Neural progenitor cell (in vitro differentiated cells): ENCODE data around the gene NPC1L1. TPM values are rescaled to one million over a fixed set of nuclear protein-coding genes. Genes with fewer than 3 reads are reported as not detected.
A peak's percentile ranks its signal among the peaks of the same experiment; 100 is the strongest.

Experiments
- DNase-seq: peaks from one replicate; pipeline ENCODE4 v3.0.0-alpha.2; 2016; ENCODE audit warnings: low spot score
- H2AFZ ChIP-seq: fragments of 200-600 bp; sonication (generic); replicated peaks from 2 replicates; pipeline ENCODE4 v1.6.1; 2016; ENCODE audit warnings: antibody characterized with exemption
- H3F3A ChIP-seq: fragments of 200-600 bp; sonication (generic); 2 replicates; pipeline ENCODE4 v1.6.1; 2016; ENCODE audit warnings: antibody characterized with exemption, low read depth
- H3K27ac ChIP-seq: fragments of 200-600 bp; sonication (generic); 2 replicates; pipeline ENCODE4 v1.5.1; 2016; ENCODE audit warnings: mild to moderate bottlenecking
- H3K27me3 ChIP-seq: fragments of 200-600 bp; sonication (generic); 2 replicates; pipeline ENCODE4 v1.6.1; 2016; ENCODE audit warnings: mild to moderate bottlenecking, moderate library complexity
- H3K36me3 ChIP-seq: fragments of 200-600 bp; sonication (generic); 2 replicates; pipeline ENCODE4 v1.5.1; 2016
- H3K4me1 ChIP-seq: fragments of 200-600 bp; sonication (generic); 2 replicates; pipeline ENCODE4 v1.6.1; 2016; ENCODE audit warnings: mixed run types
- H3K4me2 ChIP-seq: fragments of 200-600 bp; sonication (generic); 2 replicates; pipeline ENCODE4 v1.6.1; 2016
- H3K4me3 ChIP-seq: fragments of 200-600 bp; sonication (generic); 2 replicates; pipeline ENCODE4 v1.5.1; 2016
- H3K79me2 ChIP-seq: fragments of 200-600 bp; sonication (generic); 2 replicates; pipeline ENCODE4 v1.6.1; 2016; ENCODE audit warnings: low read depth
- H3K9ac ChIP-seq: fragments of 200-600 bp; sonication (generic); 2 replicates; pipeline ENCODE4 v1.6.1; 2016
- H3K9me3 ChIP-seq: fragments of 200-600 bp; sonication (generic); 2 replicates; pipeline ENCODE4 v1.5.1; 2016; ENCODE audit warnings: low read depth
- H4K20me1 ChIP-seq: fragments of 200-600 bp; sonication (generic); 2 replicates; pipeline ENCODE4 v1.6.1; 2016; ENCODE audit warnings: low read depth
- H3K27ac Mint-ChIP-seq: 3 replicates; pipeline ENCODE4 v1.8.0; 2021; ENCODE audit warnings: mixed read lengths
- H3K27me3 Mint-ChIP-seq: 2 replicates; pipeline ENCODE4 v1.8.0; 2022; ENCODE audit warnings: low read depth, mild to moderate bottlenecking, inconsistent platforms, moderate library complexity, mixed read lengths; ENCODE audit not compliant: insufficient read depth
- H3K36me3 Mint-ChIP-seq: 3 replicates; pipeline ENCODE4 v1.8.0; 2021; ENCODE audit warnings: mixed read lengths
- H3K4me1 Mint-ChIP-seq: 3 replicates; pipeline ENCODE4 v1.8.0; 2021; ENCODE audit warnings: mixed read lengths
- H3K4me3 Mint-ChIP-seq: 3 replicates; pipeline ENCODE4 v1.8.0; 2021; ENCODE audit warnings: mild to moderate bottlenecking, moderate library complexity, mixed read lengths
- H3K9me3 Mint-ChIP-seq: 3 replicates; pipeline ENCODE4 v1.8.0; 2020; ENCODE audit warnings: mixed read lengths
- EZH2 ChIP-seq: fragments of 200-600 bp; sonication (generic); IDR thresholded peaks from 2 replicates; pipeline ENCODE4 v1.6.1; 2017; ENCODE audit warnings: antibody characterized with exemption, mild to moderate bottlenecking, moderate library complexity
- EZH2phosphoT487 ChIP-seq: fragments of 200-600 bp; sonication (generic); IDR thresholded peaks from 2 replicates; pipeline ENCODE4 v1.6.1; 2017; ENCODE audit warnings: antibody characterized with exemption
- total RNA-seq: library from RNA; depleted of rRNA; stranded (reverse); fragments of >200 nt; gene quantifications from 2 replicates; pipeline ENCODE4 v1.2.3, GENCODE V29; 2015; ENCODE audit warnings: low replicate concordance
- TF ChIP-seq, protein P1 (sequence below): fragments of 200-600 bp; sonication (generic); IDR thresholded peaks from 2 replicates; pipeline ENCODE4 v1.5.1; 2017; ENCODE audit warnings: antibody characterized with exemption, mild to moderate bottlenecking

The NPC1L1 gene
- total RNA-seq, 1 donor from 2014 or later = not detected

DNA sequence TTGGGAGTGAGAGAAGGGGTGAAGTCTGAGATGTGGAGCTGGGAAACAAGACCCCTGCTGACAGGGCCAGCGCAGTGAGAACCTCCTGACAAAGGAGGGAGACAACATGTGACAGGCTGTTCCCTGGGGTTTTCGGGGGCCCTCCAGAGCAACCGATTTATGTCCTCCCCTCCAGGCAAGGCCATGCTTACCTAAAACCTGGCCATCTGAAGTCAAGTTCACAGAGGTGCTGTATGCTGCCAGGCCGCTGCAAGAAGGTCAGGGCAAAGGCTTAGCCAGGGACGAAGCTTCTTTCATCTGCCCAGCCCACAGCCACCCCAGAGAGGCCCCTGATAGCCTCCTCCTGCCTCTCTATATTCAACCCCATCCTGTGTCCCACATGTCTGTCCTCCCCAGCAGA, 20.6 kb downstream of the NPC1L1 start:
- H3K4me1 Mint-ChIP-seq = no peaks in the 10 kb centered on the region

GRCh38 chr7:44519546-44519945, 21.6 kb downstream of the NPC1L1 start:
- no peak overlapping the region for H3K4me3 Mint-ChIP-seq
- no peaks in the 10 kb centered on the region for H3K27me3 ChIP-seq
- TF ChIP-seq EZH2 = no peak
- TF ChIP-seq EZH2phosphoT487 = no peak
- TF ChIP-seq, protein P1, sequence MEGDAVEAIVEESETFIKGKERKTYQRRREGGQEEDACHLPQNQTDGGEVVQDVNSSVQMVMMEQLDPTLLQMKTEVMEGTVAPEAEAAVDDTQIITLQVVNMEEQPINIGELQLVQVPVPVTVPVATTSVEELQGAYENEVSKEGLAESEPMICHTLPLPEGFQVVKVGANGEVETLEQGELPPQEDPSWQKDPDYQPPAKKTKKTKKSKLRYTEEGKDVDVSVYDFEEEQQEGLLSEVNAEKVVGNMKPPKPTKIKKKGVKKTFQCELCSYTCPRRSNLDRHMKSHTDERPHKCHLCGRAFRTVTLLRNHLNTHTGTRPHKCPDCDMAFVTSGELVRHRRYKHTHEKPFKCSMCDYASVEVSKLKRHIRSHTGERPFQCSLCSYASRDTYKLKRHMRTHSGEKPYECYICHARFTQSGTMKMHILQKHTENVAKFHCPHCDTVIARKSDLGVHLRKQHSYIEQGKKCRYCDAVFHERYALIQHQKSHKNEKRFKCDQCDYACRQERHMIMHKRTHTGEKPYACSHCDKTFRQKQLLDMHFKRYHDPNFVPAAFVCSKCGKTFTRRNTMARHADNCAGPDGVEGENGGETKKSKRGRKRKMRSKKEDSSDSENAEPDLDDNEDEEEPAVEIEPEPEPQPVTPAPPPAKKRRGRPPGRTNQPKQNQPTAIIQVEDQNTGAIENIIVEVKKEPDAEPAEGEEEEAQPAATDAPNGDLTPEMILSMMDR = no peak
- no peaks in the 10 kb centered on the region for H3K79me2 ChIP-seq
- no peak overlapping the region for H3K9ac ChIP-seq
- H3K4me2 ChIP-seq = no peak overlapping the region
- H3K4me1 ChIP-seq = no peaks in the 10 kb centered on the region
- no peaks in the 10 kb centered on the region for H3K27me3 Mint-ChIP-seq
- H3F3A ChIP-seq = no peaks in the 10 kb centered on the region
- no peak overlapping the region for H2AFZ ChIP-seq
- H4K20me1 ChIP-seq = no peaks in the 10 kb centered on the region
- H3K9me3 ChIP-seq = no peaks in the 10 kb centered on the region
- no peaks in the 10 kb centered on the region for H3K4me1 Mint-ChIP-seq
- H3K36me3 ChIP-seq = no peaks in the 10 kb centered on the region
- peaks cover 5% of the 10 kb centered on the region for H3K9me3 Mint-ChIP-seq
- no peaks in the 10 kb centered on the region for H3K36me3 Mint-ChIP-seq
- no peak overlapping the region for H3K27ac ChIP-seq
- no peak overlapping the region for H3K4me3 ChIP-seq
- H3K27ac Mint-ChIP-seq = no peak overlapping the region
- DNase-seq = no peak

More for the DNA sequence above, 20.6 kb downstream of the NPC1L1 start:
- Histone ChIP-seq H3K27ac (no peak overlapping the region), H3K4me1 (no peaks in the 10 kb centered on the region), H3K4me3 (no peak overlapping the region), H3K9me3 (no peaks in the 10 kb centered on the region), H2AFZ (no peak overlapping the region), H3K27me3 (no peaks in the 10 kb centered on the region), H3K79me2 (no peaks in the 10 kb centered on the region), H4K20me1 (no peaks in the 10 kb centered on the region), H3K4me2 (no peak overlapping the region), H3K36me3 (no peaks in the 10 kb centered on the region), H3K9ac (no peak overlapping the region), H3F3A (no peaks in the 10 kb centered on the region)
- Mint-ChIP-seq H3K9me3 (peaks cover 11% of the 10 kb centered on the region), H3K27ac (peak overlapping the region; percentile 86), H3K27me3 (no peaks in the 10 kb centered on the region), H3K36me3 (no peaks in the 10 kb centered on the region), H3K4me3 (no peak overlapping the region)
- DNase-seq = no peak
- TF ChIP-seq, protein P1 = no peak
- TF ChIP-seq EZH2 = no peak
- TF ChIP-seq EZH2phosphoT487 = no peak

DNA sequence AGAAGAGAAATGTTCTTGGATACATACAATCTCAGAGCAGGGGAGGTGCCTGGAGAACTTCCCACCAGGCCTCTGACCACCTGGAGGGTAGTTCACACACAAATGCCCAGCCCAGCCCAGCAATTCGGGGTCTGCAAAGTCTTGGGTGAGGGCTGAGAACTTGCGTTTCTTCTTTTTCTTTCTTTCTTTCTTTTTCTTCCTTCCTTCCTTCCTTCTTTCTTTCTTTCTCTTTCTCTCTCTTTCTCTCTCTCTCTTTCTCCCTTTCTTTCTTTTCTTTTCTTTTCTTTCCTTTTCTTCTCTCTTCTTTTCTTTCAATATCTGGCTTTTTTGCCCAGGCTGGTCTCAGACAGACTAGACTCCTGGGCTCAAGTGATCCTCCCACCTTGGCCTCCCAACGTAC, 22.4 kb downstream of the NPC1L1 start:
- Histone ChIP-seq H3K9ac (no peak overlapping the region), H3K4me2 (no peak overlapping the region), H3K4me1 (no peaks in the 10 kb centered on the region), H3F3A (no peaks in the 10 kb centered on the region), H3K4me3 (no peak overlapping the region), H4K20me1 (no peaks in the 10 kb centered on the region), H3K27ac (no peak overlapping the region), H2AFZ (no peak overlapping the region), H3K36me3 (no peaks in the 10 kb centered on the region), H3K9me3 (no peaks in the 10 kb centered on the region), H3K79me2 (no peaks in the 10 kb centered on the region), H3K27me3 (no peaks in the 10 kb centered on the region)
- Mint-ChIP-seq H3K9me3 (peaks cover under 1% of the 10 kb centered on the region), H3K4me3 (no peak overlapping the region), H3K36me3 (no peaks in the 10 kb centered on the region), H3K27me3 (no peaks in the 10 kb centered on the region), H3K4me1 (no peaks in the 10 kb centered on the region), H3K27ac (no peak overlapping the region)
- DNase-seq = no peak
- TF ChIP-seq EZH2phosphoT487 = no peak
- no peak for TF ChIP-seq EZH2
- TF ChIP-seq, protein P1 = no peak
